ENCODE results near the gene ETDC. TPM values are rescaled to one million over a fixed set of nuclear protein-coding genes. Genes with fewer than 3 reads are reported as not detected.
"Not testable (repeated sequence)": the region's sequence is repeated elsewhere in the genome, so short reads cannot be mapped to it uniquely, and the experiment has no call there.

The ETDC gene
- total RNA-seq, 1 donor: not detected

GRCh38 chrX:135295944-135296305, 13.4 kb upstream of the ETDC start:
- TF ChIP-seq CTCF (IDR thresholded peaks at IDR 0.05; ENCODE audit: insufficient read depth, low read length): no peak
- peak overlapping the region; percentile 53 for H3K4me3 ChIP-seq (ENCODE audit: low read depth, low read length)
- DNase-seq (ENCODE audit: low read depth): no peak

- TF ChIP-seq CTCF (IDR thresholded peaks at IDR 0.05; ENCODE audit: insufficient read depth, low read length): no peak
- no peak for DNase-seq (ENCODE audit: low read depth)
- no peak overlapping the region for H3K4me3 ChIP-seq (ENCODE audit: low read depth, low read length)
Observed at GRCh38 chrX:135302269-135302873, 6.9 kb upstream of the ETDC start.

- no peak overlapping the region for H3K4me3 ChIP-seq (ENCODE audit: low read depth, low read length)
- no peak for TF ChIP-seq CTCF (IDR thresholded peaks at IDR 0.05; ENCODE audit: insufficient read depth, low read length)
- DNase-seq (ENCODE audit: low read depth): no peak
Observed at GRCh38 chrX:135304741-135305140, 4.5 kb upstream of the ETDC start.

- H3K4me3 ChIP-seq (ENCODE audit: low read depth, low read length): no peak overlapping the region
- DNase-seq (ENCODE audit: low read depth): no peak
- TF ChIP-seq CTCF (IDR thresholded peaks at IDR 0.05; ENCODE audit: insufficient read depth, low read length): no peak
Observed at GRCh38 chrX:135307171-135307570, 2.1 kb upstream of the ETDC start.

GRCh38 chrX:135308345-135308855, 880 bp upstream of the ETDC start:
- no peak for TF ChIP-seq CTCF (IDR thresholded peaks at IDR 0.05; ENCODE audit: insufficient read depth, low read length)
- H3K4me3 ChIP-seq (ENCODE audit: low read depth, low read length): no peak overlapping the region
- DNase-seq (ENCODE audit: low read depth): no peak

GRCh38 chrX:135315864-135316263, 6.6 kb downstream of the ETDC start:
- no peak for TF ChIP-seq CTCF (IDR thresholded peaks at IDR 0.05; ENCODE audit: insufficient read depth, low read length)
- DNase-seq (ENCODE audit: low read depth): no peak
- H3K4me3 ChIP-seq (ENCODE audit: low read depth, low read length): no peak overlapping the region

GRCh38 chrX:135324463-135324862, 15.2 kb downstream of the ETDC start:
- DNase-seq (ENCODE audit: low read depth): no peak
- no peak overlapping the region for H3K4me3 ChIP-seq (ENCODE audit: low read depth, low read length)
- no peak for TF ChIP-seq CTCF (IDR thresholded peaks at IDR 0.05; ENCODE audit: insufficient read depth, low read length)

- not testable (repeated sequence) for H3K4me3 ChIP-seq (ENCODE audit: low read depth, low read length); DNase-seq (ENCODE audit: low read depth)
Observed at GRCh38 chrX:135325036-135325818, 15.9 kb downstream of the ETDC start.
